SKM-1 (cell line): Measurements from ENCODE around the gene NFIB.

Experiments
- DNase-seq: peaks from one replicate; lab custom pipeline; 2025; ENCODE audit not compliant: unreplicated experiment; lab: John Stamatoyannopoulos, UW

NFIB gene

DNA sequence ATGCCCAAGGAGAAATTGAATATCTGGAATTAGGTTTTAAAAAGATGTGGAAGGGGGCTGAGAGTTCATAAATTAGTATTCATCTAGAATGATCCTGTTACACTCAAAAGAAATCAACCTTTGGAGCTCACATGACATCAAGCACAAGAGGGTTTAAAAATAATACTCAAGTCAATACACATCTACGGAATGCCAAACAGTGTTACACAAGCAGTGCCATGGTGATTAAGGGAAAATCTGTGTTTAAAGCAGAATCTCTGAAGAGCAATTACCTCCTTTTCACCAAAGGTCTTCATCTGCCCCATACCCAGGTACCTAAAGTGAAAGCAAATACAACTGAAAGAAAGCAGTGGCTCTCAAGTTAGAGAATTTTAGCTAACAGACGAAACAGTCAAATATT is 261.6 kb downstream of the NFIB start:
- DNase-seq: no peak

DNA sequence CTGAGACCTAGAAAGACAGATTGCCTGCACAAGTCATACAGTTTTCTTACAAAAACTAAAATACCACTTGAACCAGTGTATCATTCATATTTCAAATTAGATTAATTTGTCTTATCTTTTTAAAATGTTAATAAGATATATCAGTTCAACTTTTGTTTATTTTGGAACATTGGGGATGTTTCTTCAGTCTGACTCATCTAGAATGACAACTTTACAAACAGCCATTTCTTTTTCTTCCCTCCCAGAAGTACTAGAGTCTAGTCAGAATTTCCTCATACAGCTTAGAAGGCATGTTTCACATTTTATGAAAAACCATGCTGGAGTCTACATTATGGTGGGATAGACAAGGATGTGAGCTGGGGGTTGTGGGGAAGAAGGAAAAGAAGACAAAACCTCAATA is 262.5 kb downstream of the NFIB start:
- DNase-seq: no peak

DNA sequence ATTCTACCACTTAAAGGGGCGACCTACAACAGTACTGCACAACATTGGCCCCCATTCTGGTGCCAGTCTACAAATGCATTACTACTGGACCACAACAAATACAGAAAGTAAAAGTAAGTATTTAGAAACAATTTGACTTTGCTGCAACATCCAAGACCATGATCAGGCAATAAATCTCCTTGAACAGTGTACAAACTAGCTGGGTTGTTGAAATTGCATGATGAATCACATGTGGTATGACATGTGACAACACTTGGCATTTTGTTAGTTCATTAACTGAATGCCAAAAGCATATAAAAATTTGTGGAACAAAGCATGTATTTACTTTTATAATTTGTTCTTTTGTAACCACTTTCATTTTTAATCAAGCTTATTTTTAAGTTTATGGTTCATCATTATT is 270.5 kb downstream of the NFIB start:
- DNase-seq: no peak

DNA sequence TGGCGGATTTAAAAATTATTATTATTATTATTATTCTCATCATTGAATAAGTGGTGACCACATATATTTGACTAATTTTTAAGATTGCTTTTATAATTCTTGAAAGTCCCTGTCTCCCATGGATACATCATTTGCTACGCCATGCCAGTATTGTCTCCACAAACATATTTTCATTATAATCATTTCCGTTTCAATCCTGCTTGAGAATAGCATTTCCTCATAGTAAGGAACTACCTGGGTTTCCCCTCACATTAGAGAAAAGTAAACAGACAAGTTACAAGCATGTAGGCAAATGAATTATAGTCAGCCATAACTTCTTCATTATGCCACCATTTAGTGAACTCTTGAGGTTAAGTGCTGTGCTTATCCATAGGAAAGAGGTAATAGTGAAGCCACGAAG is 276.6 kb downstream of the NFIB start:
- no peak for DNase-seq

DNA sequence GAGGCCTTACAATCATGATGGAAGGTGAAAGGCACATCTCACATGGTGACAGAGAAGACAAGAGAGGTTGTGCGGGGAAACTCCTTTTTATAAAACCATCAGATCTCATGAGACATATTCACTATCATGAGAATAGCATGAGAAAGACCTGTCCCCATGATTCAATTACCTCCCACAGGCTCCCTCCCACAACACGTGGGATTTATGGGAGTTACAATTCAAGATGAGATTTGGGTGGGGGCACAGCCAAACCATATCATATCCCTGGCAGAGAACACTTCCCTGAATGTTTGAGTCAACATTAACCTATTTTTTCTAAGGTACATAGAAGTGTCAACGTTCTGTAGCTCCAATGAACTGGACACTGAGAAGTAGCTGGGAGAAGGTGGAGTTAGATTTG is 280.9 kb downstream of the NFIB start:
- no peak for DNase-seq
